ENCODE measurements around the gene ACIN1. TPM values are rescaled to one million over a fixed set of nuclear protein-coding genes. Genes with fewer than 3 reads are reported as not detected.

Gene ACIN1
- total RNA-seq, 2 experiments from 2014 or later = 166 to 167 TPM

GRCh38 chr14:23009483-23009938, 85.4 kb downstream of the ACIN1 start:
- Mint-ChIP-seq H3K9me3 (no peaks in the 10 kb centered on the region), H3K36me3 (ENCODE audit: low read depth) (peaks cover 2% of the 10 kb centered on the region), H3K4me3 (peak overlapping the region; percentile 95), H3K4me1 (peaks cover 51% of the 10 kb centered on the region), H3K27me3 (no peaks in the 10 kb centered on the region), H3K27ac (peak overlapping the region; percentile 94)
- ChIA-PET POLR2A (interaction anchor here (1.3 to 3.5 kb wide), 4 partner anchors 19 to 85 kb away, joined by 4 to 18 read pairs (median 6); partner anchors contain the start of genes ACIN1, C14orf119 and PSMB5), CTCF (interaction anchor here (4.1 kb wide), 1 partner anchor 24 kb away, joined by 54 read pairs; no protein-coding TSS in a partner anchor)
- no peak for DNase-seq

DNA sequence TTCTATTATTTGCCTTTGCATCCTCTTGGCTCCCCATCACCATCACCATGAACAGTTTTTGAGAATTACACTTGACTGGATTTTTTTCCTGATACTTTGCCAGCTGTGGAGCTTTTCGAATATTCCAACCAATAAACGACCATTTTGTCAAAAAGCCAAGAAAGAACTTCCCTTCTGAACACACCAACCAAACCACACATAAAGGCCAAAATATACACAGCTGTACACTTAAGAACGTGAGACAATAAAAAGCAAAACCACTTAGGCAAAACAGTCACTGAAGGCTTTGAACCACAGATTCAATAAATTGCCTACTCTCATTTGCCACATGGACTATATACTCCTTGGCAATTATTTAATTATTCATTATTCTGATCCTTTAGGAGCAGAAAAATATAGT, 86.1 kb downstream of the ACIN1 start:
- H3K4me3 Mint-ChIP-seq = peak overlapping the region; percentile 95
- DNase-seq = no peak
- POLR2A ChIA-PET = interaction anchor here (0.9 to 3.7 kb wide), 8 partner anchors 15 to 91 kb away, joined by 3 to 48 read pairs (median 5); partner anchors contain the start of genes ACIN1, C14orf119 and PSMB5

More for the DNA sequence above, 86.1 kb downstream of the ACIN1 start:
- Mint-ChIP-seq H3K9me3 (no peaks in the 10 kb centered on the region), H3K36me3 (ENCODE audit: low read depth) (peaks cover 2% of the 10 kb centered on the region), H3K27me3 (no peaks in the 10 kb centered on the region), H3K4me1 (peaks cover 51% of the 10 kb centered on the region), H3K27ac (peak overlapping the region; percentile 94)
- CTCF ChIA-PET = interaction anchor here (0.6 to 4.1 kb wide), 4 partner anchors 14 to 60 kb away, joined by 5 to 54 read pairs (median 24); no protein-coding TSS in a partner anchor

Other genes with a start within 250 kb of the ACIN1 start
- gene LRP10, start 223.4 kb downstream of the ACIN1 start, total RNA-seq = 10 to 100 TPM; 88.5 to 98.6 TPM
- 1 to 10 TPM in 1 of 2 experiments, under 1 TPM in 1; 0.98 to 1.2 TPM for gene REM2, start 211.9 kb downstream of the ACIN1 start, total RNA-seq
- gene RBM23, start 176.0 kb downstream of the ACIN1 start, total RNA-seq = 10 to 100 TPM; 71.8 to 73.5 TPM
- 10 to 100 TPM; 46.3 to 49.8 TPM for gene PRMT5, start 165.8 kb downstream of the ACIN1 start, total RNA-seq
- gene HAUS4, start 138.0 kb downstream of the ACIN1 start, total RNA-seq = 10 to 100 TPM; 60.2 to 66.5 TPM
- 1 to 10 TPM; 1.2 to 1.3 TPM for gene AJUBA, start 112.6 kb downstream of the ACIN1 start, total RNA-seq
- 10 to 100 TPM in 1 of 2 experiments, 1 to 10 TPM in 1; 9.4 to 10.4 TPM for gene C14orf93, start 85.0 kb downstream of the ACIN1 start, total RNA-seq
- 10 to 100 TPM; 55.0 to 57.5 TPM for gene PSMB5, start 60.2 kb downstream of the ACIN1 start, total RNA-seq
- gene PSMB11, start 52.9 kb downstream of the ACIN1 start, total RNA-seq = not detected
- 1 to 10 TPM; 1.6 to 2.0 TPM for gene CDH24, start 37.6 kb downstream of the ACIN1 start, total RNA-seq
- gene C14orf119, start 369 bp upstream of the ACIN1 start, total RNA-seq = 10 to 100 TPM; 49.2 to 55.5 TPM
- not detected for gene CIROP, start 9.9 kb upstream of the ACIN1 start, total RNA-seq
- under 1 TPM; 0.25 to 0.83 TPM for gene CEBPE, start 24.1 kb upstream of the ACIN1 start, total RNA-seq
- under 1 TPM; 0.76 to 0.93 TPM for gene SLC7A8, start 88.5 kb upstream of the ACIN1 start, total RNA-seq
- gene RNF212B, start 142.8 kb upstream of the ACIN1 start, total RNA-seq = not detected
- gene HOMEZ, start 191.0 kb upstream of the ACIN1 start, total RNA-seq = 10 to 100 TPM; 11.7 to 11.9 TPM
- gene PPP1R3E, start 207.7 kb upstream of the ACIN1 start, total RNA-seq = 10 to 100 TPM; 29.7 to 34.4 TPM
- gene BCL2L2, start 211.7 kb upstream of the ACIN1 start, total RNA-seq = 1 to 10 TPM; 2.1 to 4.1 TPM
- 100 to 1,000 TPM; 194 to 198 TPM for gene PABPN1, start 226.3 kb upstream of the ACIN1 start, total RNA-seq

All from activated CD4-positive, alpha-beta memory T cell treated with anti-CD3 and anti-CD28 coated beads, Interleukin-2, amount 10 ng/mL, durations not matched to agents 7 days and 5 days (primary cell).